Measurements from ENCODE around the gene LHB.
"Not testable (repeated sequence)": the region's sequence is repeated elsewhere in the genome, so short reads cannot be mapped to it uniquely, and the experiment has no call there.

DNA sequence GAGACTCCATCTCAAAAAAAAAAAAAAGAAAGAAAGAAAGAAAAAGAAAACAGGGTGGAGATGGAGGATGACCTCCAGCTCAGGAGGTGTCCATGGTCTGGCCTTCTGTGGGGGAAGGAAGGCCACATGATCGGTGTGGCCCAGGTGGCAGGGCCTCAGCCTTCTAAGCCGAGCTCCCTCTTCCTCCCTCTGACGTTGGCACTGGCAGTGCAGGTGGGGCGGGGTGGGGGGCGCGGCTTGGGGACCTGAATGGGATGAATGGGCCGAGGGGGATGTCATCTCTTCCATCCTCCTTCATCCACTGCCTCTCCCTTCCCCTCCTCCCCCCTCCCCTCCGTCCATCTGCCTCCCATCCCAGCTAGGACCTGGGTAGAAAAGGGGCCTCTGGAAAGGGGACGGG is 22.8 kb upstream of the LHB start:
- not testable (repeated sequence) for TF ChIP-seq RFX5, POLR2A (IDR thresholded peaks at IDR 0.05; ENCODE audit: low read depth, low read length)
- TF ChIP-seq, protein P1, sequence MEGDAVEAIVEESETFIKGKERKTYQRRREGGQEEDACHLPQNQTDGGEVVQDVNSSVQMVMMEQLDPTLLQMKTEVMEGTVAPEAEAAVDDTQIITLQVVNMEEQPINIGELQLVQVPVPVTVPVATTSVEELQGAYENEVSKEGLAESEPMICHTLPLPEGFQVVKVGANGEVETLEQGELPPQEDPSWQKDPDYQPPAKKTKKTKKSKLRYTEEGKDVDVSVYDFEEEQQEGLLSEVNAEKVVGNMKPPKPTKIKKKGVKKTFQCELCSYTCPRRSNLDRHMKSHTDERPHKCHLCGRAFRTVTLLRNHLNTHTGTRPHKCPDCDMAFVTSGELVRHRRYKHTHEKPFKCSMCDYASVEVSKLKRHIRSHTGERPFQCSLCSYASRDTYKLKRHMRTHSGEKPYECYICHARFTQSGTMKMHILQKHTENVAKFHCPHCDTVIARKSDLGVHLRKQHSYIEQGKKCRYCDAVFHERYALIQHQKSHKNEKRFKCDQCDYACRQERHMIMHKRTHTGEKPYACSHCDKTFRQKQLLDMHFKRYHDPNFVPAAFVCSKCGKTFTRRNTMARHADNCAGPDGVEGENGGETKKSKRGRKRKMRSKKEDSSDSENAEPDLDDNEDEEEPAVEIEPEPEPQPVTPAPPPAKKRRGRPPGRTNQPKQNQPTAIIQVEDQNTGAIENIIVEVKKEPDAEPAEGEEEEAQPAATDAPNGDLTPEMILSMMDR (conservative IDR thresholded peaks at IDR 0.05; ENCODE audit: low read depth, low read length): not testable (repeated sequence)

All from IMR-90 (cell line).